ENCODE measurements around the gene LCP1.

Gene LCP1

DNA sequence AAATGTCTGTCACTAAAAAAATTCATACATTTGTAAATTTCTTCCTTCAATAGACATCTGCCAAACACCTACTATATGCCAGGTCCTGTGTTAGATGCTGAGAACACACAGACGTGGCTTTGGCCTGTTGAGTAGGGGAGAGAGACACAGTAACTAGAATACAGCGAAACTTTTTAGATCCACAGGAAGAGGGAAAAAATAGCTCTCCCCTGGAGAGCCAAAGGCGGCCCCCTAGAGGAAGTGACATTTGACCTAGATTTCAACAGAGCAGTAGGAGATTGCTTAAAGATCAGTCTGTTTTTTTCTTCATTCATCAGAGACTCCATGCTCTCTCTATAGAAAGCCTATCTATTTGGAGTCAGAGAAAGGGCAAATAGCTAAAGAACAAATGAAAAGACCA, 11.3 kb downstream of the LCP1 start:
- TF ChIP-seq, protein P1, sequence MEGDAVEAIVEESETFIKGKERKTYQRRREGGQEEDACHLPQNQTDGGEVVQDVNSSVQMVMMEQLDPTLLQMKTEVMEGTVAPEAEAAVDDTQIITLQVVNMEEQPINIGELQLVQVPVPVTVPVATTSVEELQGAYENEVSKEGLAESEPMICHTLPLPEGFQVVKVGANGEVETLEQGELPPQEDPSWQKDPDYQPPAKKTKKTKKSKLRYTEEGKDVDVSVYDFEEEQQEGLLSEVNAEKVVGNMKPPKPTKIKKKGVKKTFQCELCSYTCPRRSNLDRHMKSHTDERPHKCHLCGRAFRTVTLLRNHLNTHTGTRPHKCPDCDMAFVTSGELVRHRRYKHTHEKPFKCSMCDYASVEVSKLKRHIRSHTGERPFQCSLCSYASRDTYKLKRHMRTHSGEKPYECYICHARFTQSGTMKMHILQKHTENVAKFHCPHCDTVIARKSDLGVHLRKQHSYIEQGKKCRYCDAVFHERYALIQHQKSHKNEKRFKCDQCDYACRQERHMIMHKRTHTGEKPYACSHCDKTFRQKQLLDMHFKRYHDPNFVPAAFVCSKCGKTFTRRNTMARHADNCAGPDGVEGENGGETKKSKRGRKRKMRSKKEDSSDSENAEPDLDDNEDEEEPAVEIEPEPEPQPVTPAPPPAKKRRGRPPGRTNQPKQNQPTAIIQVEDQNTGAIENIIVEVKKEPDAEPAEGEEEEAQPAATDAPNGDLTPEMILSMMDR (IDR thresholded peaks at IDR 0.05) = no peak

DNA sequence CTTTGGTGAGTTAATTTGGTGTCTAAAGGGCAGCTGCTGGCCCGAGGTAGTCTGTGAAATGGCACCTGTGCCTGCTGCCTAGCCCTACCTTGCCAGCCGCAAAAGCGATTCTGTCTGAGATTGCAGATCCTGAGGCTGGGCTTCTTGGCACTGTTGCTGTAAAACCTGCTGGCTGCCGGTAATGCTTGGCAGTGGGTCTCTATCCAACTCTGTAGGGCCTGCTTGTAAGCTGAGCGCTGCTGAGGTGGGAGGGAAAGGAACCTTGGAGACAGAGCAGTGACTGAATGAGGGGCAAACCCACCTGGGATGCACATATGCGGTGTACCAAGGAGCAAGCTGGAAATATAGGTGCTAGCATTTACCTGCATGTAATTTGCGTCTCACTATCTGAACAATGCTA, 11.7 kb downstream of the LCP1 start:
- TF ChIP-seq, protein P1 (IDR thresholded peaks at IDR 0.05) = no peak

DNA sequence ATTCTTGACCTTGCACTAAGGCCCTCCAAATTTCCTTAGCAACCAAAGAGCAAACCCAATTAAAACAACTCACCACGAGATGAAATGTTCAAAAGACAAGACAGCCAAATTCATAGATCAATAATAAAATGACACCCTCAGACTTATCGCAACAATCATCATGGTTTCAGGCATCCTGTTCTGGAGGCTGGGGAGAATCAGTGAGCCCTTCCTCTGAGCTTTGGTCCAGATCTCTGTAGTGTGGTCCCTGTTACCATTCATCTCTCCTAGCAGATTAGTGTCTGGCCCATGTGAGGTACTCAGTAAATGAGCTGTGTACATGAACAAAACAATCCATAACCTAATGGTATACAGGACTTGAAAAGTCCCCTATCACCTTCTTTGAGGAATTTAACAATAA, 12.2 kb downstream of the LCP1 start:
- TF ChIP-seq, protein P1 (IDR thresholded peaks at IDR 0.05) = no peak

DNA sequence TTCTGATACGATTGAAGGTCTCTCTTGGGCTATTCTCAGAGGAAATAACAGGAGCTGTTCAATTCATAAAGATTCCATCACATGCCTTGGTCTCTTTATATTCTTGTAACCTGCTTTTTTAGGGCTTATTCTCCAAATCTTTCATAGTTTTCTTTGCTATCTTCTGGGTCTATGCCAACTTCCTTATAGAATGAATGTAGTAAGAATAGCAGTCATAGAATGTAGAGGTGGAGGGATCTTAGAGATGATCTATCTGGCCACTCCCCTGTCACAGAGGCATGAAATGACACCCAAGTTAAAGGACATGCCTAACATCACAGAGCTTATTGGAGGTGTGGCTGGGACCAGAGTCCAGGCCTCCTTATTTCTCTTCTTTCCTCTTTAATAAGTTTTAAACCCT, 13.2 kb downstream of the LCP1 start:
- TF ChIP-seq, protein P1 (IDR thresholded peaks at IDR 0.05) = no peak

DNA sequence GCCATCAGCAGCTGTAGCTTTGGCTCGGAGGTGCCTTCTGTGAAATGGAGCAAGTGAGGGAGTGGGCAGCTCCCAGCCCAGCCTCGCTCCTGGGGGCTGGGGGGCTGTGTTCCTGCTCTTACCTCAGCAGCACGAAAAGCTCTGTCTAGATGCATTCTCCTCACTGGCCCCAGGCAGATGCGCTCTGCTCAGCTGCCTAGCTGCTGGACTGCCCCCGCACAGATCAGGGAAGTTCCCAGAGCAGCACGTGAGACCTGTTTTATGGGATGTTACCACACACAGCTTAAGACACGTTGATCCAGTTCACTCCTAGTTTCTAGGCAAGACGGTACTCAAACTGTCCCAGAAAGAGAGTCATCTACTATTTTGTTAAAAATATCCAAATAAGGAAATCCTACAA, 13.6 kb downstream of the LCP1 start:
- TF ChIP-seq, protein P1 (IDR thresholded peaks at IDR 0.05) = no peak

DNA sequence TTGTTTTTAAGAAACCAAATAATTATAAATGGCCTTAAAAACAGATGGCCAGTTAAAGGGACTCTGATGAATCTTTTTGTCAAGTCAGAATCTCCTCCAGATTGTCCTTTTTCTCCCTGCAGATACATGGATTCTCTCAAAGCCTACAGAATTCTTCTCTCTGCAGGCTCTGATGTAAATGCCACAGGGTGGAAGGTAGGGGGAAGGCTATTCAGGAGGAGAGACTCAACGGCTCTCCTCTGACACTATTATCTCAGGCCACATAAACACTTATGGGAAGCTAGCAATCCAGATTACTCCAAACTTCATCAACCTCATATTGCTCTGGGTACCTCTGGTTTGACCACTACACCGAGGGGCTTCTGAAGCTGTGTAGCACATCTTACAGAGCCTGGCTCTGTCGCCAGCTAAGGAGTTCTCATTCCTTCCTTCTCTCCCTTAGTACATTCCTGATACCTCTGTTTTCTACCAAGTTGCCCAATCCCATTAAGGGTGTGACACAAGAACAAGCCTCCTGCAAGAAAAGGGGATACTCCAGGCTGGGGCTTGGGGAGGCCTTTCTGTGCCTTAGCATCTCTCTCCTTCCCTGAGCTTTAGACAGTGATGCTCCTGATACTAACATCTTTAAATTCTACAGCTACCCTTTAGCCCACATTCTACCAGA, 14.9 kb downstream of the LCP1 start:
- TF ChIP-seq, protein P1 (IDR thresholded peaks at IDR 0.05) = no peak

DNA sequence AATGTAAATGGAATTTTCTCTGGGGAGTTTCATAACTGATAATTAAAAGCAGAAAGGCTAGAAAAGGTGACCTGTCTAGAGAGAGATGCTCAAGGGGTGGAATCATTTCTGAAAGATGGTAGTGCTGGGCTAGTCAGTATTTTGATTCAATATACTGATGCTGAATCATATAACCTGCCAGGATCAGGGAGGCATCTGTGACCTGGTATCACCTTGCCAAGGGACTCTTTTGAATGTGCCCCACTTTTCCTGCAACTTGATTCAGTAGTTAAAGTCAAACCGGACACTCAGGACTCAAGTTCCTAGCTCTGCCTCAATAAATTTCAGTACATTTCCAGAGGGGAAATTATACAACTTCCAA, 15.8 kb downstream of the LCP1 start:
- TF ChIP-seq, protein P1 (IDR thresholded peaks at IDR 0.05) = no peak

Data from LNCAP (cell line).